ENCODE data around the gene IKZF1. TPM values are rescaled to one million over a fixed set of nuclear protein-coding genes. Genes with fewer than 3 reads are reported as not detected.

The IKZF1 gene
- 4.4 TPM for total RNA-seq

GRCh38 chr7:50304129-50304910, at the start of gene IKZF1:
Gene IKZF1 (plus strand): TSS chr7:50304716. CDS start chr7:50319062, 14,346 bp downstream.

DNA sequence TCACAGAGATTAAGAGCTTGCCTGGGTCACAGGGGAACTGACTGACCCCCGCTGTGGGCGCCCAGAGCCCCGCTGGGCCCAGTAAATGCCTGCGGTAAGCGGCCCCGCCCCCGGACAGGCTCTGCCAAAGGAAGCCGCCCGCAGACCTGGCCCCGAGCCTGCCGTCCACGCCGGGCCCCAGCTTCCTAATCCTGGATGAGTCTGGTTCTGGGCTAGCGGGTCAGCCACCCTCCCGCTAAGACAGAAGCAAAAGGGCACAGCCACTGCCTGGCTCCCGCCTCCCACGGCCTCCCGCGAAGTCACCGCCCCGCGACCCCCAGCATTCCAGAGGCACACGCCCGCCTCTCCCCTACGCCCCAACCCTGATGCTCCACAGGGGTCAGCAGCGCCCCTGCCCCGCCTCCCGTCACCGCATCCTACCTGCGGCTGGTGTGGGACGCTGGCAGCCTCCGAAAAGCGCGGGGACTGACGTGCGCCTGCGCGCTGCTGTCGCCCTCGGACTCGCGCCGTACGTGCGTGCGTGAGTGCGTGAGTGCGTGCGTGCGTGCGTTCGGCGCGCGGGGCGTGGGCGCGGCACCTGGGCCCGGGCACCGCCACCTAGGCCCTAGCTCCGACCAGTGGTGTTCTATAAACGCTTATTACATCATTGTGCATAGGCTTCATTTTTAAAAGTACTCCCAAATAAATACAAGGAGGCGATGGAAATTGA, 145.5 kb downstream of the IKZF1 start, which contains the start of gene FIGNL1:
FIGNL1 (minus strand) TSS at position 470 of the 709 bp plus-strand sequence. CDS start 3,063 bp downstream, outside the sequence.

Other genes with a start within 250 kb of the IKZF1 start
- 5.7 TPM for gene ZPBP, start 211.5 kb upstream of the IKZF1 start, total RNA-seq
- gene FIGNL1, start 145.6 kb downstream of the IKZF1 start, total RNA-seq: 40.1 TPM

Data from camera-type eye (tissue), 1 donor.